Measurements from ENCODE around the gene CASP4.

GRCh38 chr11:104962852-104963251 is 5.5 kb downstream of the CASP4 start:
- TF ChIP-seq POLR2A (IDR thresholded peaks at IDR 0.05): no peak
- no peak for TF ChIP-seq CTCF (IDR thresholded peaks at IDR 0.05 in 8 of 11, conservative IDR thresholded peaks at IDR 0.05 in 3 of 11)
